HG02642 (cell line): ENCODE measurements around the gene SLC35B4.

ENCODE experiments used
- ATAC-seq: cut with Tn5 transposase; IDR thresholded peaks from one replicate; pipeline ENCODE4 v1.9.1; 2021; ENCODE audit warnings: mild to moderate bottlenecking; ENCODE audit not compliant: unreplicated experiment, poor library complexity

SLC35B4 gene, protein sequence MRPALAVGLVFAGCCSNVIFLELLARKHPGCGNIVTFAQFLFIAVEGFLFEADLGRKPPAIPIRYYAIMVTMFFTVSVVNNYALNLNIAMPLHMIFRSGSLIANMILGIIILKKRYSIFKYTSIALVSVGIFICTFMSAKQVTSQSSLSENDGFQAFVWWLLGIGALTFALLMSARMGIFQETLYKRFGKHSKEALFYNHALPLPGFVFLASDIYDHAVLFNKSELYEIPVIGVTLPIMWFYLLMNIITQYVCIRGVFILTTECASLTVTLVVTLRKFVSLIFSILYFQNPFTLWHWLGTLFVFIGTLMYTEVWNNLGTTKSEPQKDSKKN

DNA sequence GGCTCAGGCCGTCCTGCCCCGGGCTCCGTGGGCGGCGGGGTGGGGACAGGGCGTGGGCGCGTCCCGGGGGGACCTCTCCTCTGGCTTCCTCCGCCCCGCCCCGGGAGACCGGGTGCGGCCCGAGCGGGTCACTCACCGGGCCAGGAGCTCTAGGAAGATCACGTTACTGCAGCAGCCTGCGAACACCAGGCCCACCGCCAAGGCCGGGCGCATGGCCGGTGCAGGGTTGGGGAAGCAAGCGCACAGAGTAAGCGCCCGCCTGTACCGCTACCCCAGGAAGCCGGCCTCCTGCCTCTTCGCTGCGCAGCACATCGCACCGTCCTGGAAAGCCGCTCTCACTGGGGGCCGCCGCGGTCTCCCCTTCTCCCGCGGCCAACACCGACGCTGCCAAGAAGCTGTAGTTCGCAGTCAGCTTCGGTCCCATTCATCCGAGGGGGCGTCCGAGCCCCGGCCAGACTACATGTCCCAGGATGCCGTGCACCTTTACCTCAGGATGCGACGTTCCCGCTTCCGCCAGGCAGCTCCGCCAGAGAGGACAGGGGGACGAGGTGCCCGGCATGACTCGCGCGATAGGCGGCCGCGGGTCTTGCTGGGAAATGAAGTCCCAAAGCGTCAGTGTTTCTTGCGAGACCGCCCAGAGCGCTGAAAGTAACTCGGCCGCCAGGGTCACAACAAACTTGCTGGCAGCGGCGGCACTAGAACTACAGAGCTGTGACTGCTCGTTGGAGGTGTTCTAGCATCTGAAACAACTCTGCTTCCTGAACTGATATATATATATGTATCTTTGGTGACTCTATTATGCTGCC is at the start of gene SLC35B4:
Gene SLC35B4, minus strand, starts transcription at position 392 of the 806 bp plus-strand sequence. Its CDS starts 179 bp downstream, at position 213.
- peak; percentile 99 for ATAC-seq

DNA sequence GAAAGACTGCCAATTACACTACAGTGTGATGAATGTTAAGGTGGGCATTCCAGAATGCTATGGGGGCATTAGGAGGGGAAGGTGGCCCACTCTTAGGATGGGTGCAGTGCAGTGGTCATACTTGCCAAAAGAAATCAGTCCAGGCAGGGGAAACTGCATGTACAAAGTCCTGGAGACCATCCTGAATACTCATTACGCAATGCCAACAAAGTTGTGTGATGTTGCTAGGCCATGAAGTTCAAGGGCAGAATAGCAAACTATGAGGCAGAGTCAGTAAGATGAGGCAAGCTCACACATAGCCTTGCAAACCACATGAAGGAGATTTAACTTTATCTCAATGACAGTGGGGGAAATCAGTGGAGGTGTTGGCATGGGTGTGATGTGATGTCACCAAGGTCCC is 49.8 kb upstream of the SLC35B4 start:
- no peak for ATAC-seq

DNA sequence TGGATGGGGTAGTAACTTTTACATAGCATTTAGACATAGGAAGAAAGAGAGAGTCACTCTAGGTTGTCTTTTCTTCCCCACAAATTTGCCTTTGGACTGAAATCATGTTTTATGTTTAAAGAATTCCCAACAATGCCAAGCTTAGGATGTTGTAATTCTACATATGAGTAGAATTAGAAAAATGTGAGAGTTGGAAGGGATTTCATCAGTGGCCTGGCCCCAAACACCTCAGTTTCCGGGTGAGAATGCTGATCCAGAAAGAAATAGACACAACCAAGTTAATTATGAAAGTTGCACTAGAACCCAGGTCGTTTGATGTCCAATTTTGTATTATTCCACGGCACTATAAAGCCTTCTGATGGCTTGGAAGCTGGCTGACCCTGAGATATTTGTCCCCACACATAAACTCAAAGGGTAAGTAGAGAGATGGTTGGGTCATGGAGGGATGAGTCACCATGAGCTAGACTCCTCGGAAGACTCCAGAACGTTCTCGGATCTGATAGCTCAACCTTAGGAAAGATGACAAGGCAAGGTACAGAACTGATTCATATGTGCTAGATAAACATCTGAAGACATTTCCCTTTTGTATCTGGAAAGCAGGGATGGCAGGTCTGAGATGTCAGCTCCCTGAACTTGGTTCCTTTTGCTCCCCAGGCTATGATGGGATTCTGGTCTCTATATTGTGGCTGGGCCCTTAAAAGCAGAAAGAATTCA is 48.8 kb upstream of the SLC35B4 start:
- no peak for ATAC-seq

DNA sequence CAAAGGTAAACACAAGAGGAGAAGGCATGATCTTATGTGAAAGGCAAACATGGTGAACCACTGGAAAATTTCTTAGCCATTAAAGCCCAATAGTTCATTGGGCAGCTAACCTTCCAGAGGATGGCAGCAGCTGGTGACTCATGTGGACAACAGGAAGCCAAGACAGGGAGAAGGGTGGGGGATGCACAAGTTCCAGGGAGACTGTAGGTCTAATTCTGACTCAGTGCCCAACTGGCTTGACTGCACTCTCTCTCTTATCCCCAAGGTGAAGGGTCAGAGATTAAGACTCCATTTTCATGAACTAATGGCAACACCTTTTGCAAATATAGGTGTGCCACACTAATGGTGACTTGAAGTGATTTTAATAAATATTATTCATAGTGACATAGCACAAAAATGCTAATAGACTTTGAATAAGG is 47.9 kb upstream of the SLC35B4 start:
- no peak for ATAC-seq

DNA sequence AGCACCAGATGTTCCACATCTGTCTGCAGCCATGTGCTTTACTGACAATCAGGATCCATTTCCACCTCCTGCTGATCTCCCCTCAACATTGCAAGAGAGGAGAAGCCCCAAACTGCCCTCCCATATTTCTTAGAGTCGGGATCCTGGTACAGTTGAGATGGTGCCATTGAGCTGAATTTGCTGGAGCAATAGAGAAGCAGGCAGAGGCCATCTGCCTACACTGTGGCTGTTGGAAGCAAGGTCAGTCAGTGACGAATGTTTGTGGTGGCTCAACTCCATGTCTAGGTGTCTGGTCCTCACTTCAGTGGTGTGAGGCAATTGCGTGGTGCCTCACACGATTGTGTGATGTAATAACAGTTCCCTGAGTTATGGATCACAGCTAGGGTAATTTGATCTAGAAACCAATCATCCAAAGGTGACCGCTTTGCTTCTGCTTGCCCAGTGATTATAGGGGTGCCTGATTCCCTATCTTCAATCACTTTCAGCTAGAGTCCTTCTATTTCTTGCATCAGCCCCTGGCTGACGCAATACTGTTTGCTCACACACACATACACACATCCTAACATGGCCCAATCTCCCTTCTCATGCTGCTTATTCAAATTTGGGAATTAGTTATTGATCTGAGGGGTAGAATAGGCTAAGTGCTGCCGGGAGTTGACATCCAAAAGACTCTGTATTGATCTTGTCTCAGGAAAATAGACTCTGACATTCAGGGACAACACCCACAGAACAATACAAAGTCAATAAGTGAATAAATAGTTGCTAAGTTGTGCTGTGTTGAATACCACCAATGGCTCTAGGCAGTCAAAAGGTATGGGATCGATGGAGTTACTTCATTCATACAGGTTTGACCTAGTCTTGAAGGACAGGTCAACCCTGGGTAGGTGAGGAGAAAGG is 46.1 kb upstream of the SLC35B4 start:
- ATAC-seq, result no peak

DNA sequence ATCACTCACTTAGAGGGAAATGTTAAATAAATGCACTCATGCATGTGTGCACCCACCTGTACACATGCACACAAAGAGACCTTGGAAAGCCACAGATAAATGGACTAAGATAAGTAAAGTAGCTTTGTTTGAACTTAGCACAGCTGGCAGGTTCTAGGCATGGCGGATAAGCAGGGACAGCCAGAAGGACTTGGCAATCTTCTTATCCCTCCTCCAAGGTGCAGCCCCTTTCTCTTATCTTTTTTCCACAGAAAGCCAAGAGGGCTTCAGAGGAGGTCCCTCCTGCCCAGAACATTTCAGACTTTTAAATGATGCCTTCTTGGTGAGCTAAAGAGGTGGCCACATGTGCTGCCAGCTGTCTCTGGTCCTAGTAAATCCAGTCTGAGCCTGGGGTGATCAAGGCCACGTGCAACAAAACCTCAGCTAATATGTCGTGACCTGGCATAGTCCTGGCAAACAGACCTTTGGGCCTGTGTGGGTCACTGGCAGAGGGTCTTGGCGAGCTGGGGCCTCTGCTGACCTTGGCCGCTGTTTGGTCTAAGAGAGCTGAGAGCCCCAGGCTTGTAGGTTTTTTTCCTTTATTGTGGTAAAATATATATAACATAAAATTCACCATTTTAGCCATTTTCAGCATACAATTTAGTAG is 43.2 kb upstream of the SLC35B4 start:
- no peak for ATAC-seq

DNA sequence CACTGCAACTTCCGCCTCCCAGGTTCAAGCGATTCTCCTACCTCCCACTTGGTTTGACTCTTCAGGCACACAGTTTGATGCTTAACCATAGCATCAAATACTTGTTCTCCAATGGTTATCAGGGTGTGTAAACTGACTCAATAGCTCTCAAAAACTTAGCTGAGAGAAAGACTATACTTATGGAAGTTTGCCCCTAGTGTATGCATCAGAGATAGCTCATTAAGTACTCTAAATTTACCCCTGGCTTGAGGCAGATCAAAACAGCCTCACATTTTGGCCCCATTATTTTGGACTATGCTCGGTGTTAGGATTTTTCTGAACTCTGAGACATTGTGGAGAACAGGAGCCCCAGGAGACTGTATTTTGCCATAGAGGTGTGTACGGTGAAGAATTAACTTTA is 40.8 kb upstream of the SLC35B4 start:
- no peak for ATAC-seq

DNA sequence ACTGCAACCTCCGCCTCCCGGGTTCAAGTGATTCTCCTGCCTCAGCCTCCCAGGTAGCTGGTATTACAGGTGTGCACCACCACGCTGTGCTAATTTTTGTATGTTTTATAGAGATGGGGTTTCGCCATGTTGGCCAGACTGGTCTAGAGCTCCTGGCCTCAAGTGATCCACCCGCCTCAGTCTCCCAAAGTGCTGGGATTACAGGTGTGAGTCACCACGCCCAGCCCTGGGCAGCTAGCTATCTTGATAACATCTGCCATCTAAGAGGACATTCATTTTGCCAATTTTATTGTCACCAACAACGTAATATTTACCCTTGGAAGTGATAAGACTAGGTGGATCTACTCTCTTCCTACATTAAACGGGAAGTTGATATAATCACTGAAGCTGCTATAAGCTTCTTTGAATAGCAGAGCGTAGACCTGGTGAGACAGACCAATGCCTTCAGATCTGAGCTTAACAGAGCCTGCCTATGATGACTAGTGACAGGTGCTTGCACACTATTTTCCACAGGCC is 39.7 kb upstream of the SLC35B4 start:
- ATAC-seq, result no peak

DNA sequence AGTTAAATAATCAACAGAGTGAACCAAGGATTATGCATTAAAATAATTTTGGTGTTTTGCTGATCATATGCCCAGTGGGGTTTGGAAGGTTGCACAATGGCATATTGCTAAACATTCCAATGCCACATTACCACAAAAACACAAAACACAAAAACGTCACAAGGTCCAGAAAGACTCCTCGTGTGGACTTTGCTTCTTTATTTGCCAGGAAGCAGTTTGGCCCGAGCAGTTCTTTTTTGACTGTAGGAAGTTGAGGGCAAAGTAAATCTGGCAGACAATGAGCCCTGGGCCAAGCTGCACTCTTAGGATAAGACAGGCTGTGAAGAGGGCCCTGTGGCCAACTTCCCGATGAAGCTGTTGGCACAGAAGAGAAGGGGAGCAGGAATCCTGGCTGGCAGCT is 39.2 kb upstream of the SLC35B4 start:
- ATAC-seq, result no peak

DNA sequence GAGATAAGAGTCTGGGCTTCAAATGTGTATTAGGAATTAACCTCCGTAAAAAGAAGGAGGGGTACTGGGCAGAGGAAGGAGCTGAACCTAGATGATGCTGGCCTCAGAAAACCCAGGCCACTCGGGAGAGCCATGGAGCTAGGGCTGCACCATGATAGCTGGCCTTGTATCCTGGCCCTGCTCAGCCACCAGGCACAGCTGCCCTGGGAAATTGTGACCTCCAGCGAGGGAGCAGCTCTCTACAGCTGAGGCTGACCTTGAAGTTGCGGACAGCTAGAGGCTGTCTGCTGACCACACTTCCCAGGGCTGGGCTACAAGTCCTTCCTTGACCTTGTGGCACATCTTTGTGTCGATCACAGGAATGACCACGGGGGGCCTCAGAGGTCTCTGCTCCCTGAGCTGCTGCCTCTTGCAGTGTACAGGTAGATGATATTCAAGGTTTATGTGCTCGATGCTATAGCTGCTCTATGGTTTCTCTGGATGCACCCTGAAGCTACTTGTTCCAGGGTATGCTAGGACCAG is 38.3 kb upstream of the SLC35B4 start:
- ATAC-seq, result no peak

DNA sequence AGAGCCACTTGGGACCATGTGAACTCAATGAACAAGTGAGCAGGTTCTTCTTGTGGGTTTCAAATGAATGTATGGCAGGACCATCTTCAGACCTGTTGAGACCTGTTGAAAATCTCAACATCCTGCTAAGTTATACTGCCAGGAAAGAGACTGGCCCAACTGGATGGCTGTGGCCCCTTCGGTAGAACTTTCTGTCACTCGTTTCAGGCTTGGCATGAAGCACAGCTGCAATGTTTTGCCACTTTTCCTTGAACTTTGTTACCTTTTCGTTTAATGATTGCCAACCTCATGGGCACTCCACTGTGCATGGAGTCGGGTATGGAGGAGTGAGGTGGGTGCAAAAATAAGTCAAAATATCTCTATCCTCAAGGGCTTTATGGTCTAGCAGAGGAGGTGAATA is 36.7 kb upstream of the SLC35B4 start:
- ATAC-seq, result no peak

DNA sequence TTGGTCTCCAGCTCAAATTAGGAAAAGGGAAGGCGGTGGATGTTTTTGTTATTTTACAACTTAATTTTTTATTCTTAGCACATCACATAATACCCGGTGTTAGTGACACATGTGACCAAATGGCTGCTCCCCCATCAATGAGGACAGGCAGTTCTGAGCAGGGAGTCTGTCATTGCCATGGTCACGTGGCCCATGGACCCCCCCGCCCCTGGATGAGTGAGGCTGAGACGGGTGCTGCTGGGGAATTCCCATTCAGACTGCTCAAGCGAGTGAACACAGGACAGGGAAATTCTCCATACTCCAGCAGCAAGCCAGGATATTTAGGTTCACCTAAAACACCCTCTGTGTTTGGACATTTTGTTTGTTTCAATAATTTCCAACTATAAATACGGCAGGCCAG is 34.7 kb upstream of the SLC35B4 start:
- ATAC-seq, result no peak

DNA sequence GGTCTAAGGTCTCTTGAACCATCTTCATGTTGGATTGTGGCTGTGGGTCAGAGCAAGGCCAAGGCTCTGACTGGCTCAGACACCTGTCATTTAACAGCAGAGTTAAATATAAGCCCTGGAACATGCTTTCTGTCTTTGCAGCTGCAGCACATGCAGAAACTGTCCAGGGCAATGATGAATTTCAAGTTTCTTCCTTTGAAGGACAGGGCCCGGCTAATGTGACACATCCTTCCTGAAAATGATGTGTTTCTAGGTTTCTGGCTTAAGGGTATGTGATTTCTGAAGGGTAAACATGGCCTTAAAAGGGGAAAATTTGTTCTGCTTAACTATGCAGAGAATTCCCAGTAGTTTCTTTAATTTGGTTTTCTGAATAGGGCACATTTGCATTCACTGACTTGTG is 34.0 kb upstream of the SLC35B4 start:
- no peak for ATAC-seq

DNA sequence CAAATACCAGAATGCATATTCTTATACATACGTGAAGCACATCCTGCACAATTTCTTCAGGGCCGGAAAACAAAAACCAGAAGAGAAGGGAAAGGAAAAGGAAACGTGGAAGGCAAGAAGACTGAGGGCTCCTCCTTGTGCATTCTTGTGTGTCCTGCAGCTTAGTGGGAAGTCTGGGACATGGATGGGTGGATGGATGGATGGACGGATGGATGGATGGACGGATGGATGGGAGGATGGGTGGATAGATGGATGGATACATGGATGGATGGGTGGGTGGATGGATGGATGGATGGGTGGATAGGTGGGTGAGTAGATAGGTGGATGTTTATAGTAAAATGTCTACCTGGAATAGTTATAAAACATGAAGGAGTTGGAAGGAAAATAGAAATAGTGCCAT is 30.8 kb upstream of the SLC35B4 start:
- ATAC-seq, result no peak

DNA sequence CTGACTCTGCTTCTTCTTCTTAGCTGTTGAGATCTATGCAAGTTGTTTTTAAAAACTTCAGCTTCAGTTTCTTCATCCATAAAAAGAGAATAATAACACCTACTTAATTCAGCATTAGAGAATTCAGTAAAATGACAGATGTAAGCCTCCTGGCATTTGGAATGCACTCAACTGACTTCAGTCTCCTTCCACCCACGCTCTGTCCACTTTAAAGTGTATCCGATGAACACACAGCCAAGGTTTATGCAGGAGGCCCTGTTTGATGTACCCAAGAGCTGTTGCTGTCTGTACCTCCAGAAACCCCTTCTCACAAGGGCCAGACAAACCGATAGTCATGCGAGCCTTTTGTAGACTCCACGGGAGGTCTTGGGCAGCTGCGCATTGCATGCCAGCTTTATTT is 27.1 kb upstream of the SLC35B4 start:
- ATAC-seq, result no peak

DNA sequence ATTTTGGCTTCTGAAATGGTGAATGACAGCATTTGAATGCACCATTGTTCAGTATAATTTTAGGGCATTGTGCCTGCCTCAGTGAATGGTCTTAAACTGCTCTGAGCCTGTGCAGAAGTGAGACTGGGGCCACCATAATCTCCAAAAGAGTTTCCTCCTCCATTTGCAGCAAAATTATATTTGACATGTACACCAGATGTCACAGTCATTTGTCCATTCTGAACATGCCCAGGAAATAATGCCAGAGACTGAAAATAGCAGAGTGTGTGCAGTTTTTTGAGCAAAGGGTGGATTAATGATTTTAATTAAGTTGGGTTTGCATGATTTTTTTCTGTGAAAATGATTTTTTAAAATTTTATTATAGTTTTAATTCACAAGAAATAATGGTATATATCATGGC is 26.4 kb upstream of the SLC35B4 start:
- ATAC-seq, result no peak

DNA sequence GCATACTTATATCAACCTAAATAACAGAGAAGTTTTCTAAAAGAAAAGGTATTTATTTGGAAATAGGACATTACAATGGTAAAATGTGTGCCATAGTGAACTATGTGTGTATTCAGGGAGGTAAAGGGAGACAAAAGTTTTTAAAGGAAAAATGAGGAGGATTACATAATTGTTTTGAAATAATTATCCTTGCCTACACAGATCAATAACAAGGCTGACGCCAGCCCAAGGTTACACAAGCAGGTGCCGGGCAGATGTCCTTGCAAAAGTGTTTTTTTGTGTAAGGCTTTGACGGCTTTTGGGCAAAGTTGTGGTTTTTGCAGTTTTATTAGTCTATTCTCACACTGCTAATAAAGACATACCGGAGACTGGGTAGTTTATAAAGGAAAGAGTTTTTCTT is 22.7 kb upstream of the SLC35B4 start:
- no peak for ATAC-seq

DNA sequence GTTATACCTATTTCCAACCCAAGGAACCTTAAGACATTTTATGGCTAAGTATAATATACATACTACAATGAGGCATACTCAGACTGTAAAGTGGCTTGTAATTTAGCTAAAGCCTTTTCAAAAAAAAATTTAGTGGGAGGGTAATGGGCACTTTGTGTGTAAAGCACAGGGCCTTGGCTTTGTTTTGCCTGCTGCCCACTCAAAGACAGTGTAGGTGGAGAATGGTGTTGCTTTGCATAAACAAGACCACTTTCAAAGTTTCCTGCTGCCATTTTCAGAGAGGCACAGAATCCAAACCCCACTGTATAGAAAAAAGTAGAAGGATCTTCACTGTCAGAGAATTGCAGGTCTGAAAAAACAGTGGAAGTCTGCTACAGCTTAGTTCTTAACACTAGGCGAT is 21.2 kb upstream of the SLC35B4 start:
- no peak for ATAC-seq

DNA sequence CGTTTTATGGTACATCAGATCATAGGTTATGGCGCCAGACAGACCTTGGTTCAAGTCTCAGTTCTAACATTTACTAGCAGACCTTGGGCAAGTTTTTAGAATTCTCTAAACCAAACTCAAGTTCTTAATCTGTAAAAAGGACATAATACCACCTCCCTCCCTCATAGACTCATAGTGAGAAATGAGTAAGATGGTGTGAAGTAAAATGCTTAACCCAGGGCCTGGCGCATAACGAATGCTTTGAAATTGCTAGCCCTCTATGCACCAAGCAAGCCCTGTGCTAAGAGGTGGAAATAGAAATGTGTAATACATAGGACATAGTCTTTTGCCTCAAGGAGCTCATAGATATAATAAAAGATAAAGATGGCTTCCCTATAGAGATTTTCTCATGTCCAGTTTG is 17.7 kb upstream of the SLC35B4 start:
- no peak for ATAC-seq
